ENCODE results near the gene PCSK5. TPM values are rescaled to one million over a fixed set of nuclear protein-coding genes. Genes with fewer than 3 reads are reported as not detected.

The PCSK5 gene
- total and polyA plus RNA-seq, 2 of the 8 experiments (the other 6 are each of a cell fraction or from before 2014, with no cell fraction given), result 5.5 to 10.7 TPM

- no peak for FAIRE-seq
Observed at GRCh38 chr9:75914002-75914401, 23.5 kb downstream of the PCSK5 start.

More at GRCh38 chr9:75914002-75914401, 23.5 kb downstream of the PCSK5 start:
- Histone ChIP-seq H3K23me2 (ENCODE audit: low read depth, low read length) (no peaks in the 10 kb centered on the region), H3K79me1 (ENCODE audit: low read depth, low read length) (no peaks in the 10 kb centered on the region; the same call in 1 of the 2 replicates), H3K4me1 (replicated peaks in 1 of 4; ENCODE audit: control insufficient read depth in 3 of 4, insufficient read depth in 4 of 4, low read length in 3 of 4) (peaks cover 0 to 4% (median 2%) of the 10 kb centered on the region in 4 experiments; a peak in 1 of 7 replicates), H4K91ac (replicated peaks; ENCODE audit: insufficient read length, low read length) (no peak overlapping the region), H4K5ac (ENCODE audit: insufficient read length, low read depth, low read length) (no peak overlapping the region), H3K18ac (ENCODE audit: extremely low read depth, low read length) (no peak overlapping the region), H2AFZ (ENCODE audit: low read length) (no peak overlapping the region), H2BK20ac (ENCODE audit: low read length) (no peak overlapping the region), H3K79me2 (ENCODE audit: control insufficient read depth in 1 of 2, insufficient read depth in 2 of 2, low read length in 2 of 2) (peaks cover 0 to 70% of the 10 kb centered on the region in 2 experiments), H3K9ac (replicated peaks in 1 of 4; ENCODE audit: extremely low read depth in 1 of 4, low read depth in 3 of 4, low read length in 3 of 4) (no peak overlapping the region), H4K20me1 (replicated peaks in 1 of 2; ENCODE audit: control insufficient read depth in 1 of 2, insufficient read depth in 2 of 2, low read length in 2 of 2) (peaks cover 0 to 2% of the 10 kb centered on the region in 2 experiments), H4K8ac (ENCODE audit: extremely low read depth, insufficient read depth, low read length) (no peak overlapping the region), H2BK120ac (replicated peaks; ENCODE audit: low read depth, low read length) (no peak overlapping the region), H3K36me3 (ENCODE audit: control insufficient read depth in 2 of 4, insufficient read depth in 4 of 4, low read length in 3 of 4) (no peaks in the 10 kb centered on the region), H3K23ac (ENCODE audit: insufficient read length) (no peak overlapping the region), H2BK5ac (ENCODE audit: low read depth, low read length) (no peak overlapping the region), H3K14ac (ENCODE audit: insufficient read length) (no peak overlapping the region), H3K27ac (ENCODE audit: low read depth, low read length) (no peak overlapping the region), H2BK15ac (ENCODE audit: low read length) (no peak overlapping the region), H3K4me3 (ENCODE audit: extremely low read depth in 1 of 4, insufficient read depth in 2 of 4, low read depth in 3 of 4, low read length in 4 of 4) (no peak overlapping the region), H3K9me3 (ENCODE audit: insufficient read depth in 2 of 2, low read depth in 1 of 2, low read length in 1 of 2) (no peaks in the 10 kb centered on the region), H3K4ac (replicated peaks; ENCODE audit: insufficient read length, low read depth, low read length) (no peak overlapping the region), H3K4me2 (ENCODE audit: insufficient read depth in 1 of 2, low read depth in 2 of 2, low read length in 2 of 2) (no peak overlapping the region), H2BK12ac (ENCODE audit: low read depth, low read length) (no peak overlapping the region), H3K27me3 (replicated peaks in 1 of 4; ENCODE audit: control insufficient read depth in 3 of 4, extremely low read depth in 1 of 4, insufficient read depth in 3 of 4, low read length in 3 of 4) (no peaks in the 10 kb centered on the region), H3K56ac (replicated peaks; ENCODE audit: insufficient read length, low read depth, low read length) (no peak overlapping the region), H2AK5ac (ENCODE audit: low read depth, low read length) (no peak overlapping the region)
- ChIA-PET POLR2A (ENCODE audit: partially characterized antibody) (no interaction called here), CTCF (ENCODE audit: partially characterized antibody) (no interaction called here)
- no peak for TF ChIP-seq HDAC2 (IDR thresholded peaks at IDR 0.05; ENCODE audit: borderline replicate concordance in 1 of 2, low read depth in 2 of 2, low read length in 2 of 2)
- no peak for TF ChIP-seq RBBP5 (IDR thresholded peaks at IDR 0.05; ENCODE audit: borderline replicate concordance, low read depth, low read length)
- TF ChIP-seq ATF3 (IDR thresholded peaks at IDR 0.05; ENCODE audit: insufficient read depth, low read depth, low read length), result no peak
- no peak for TF ChIP-seq CBX5 (IDR thresholded peaks at IDR 0.05; ENCODE audit: low read depth, low read length)
- TF ChIP-seq KDM4A (IDR thresholded peaks at IDR 0.05; ENCODE audit: low read depth, low read length, severe bottlenecking), result no peak
- no peak for TF ChIP-seq RFX5 (IDR thresholded peaks at IDR 0.05; ENCODE audit: borderline replicate concordance, low read depth, low read length)
- no peak for TF ChIP-seq POLR2AphosphoS5 (IDR thresholded peaks at IDR 0.05; ENCODE audit: low read depth, low read length)
- TF ChIP-seq CREB1 (IDR thresholded peaks at IDR 0.05), result no peak
- WGBS, 2 experiments (ENCODE audit: extremely low coverage in 1 of 2, insufficient coverage in 1 of 2, insufficient read length in 1 of 2, insufficient replicate concordance in 2 of 2, low coverage in 1 of 2, low lambda C conversion rate in 2 of 2, missing lambda C conversion rate in 1 of 2), result 94% methylated on average over 4 of the region's 4 CpGs; no CpG with 5 or more reads in 1 of the 2 experiments
- no peak for DNase-seq (ENCODE audit: low read depth in 1 of 2, low spot score in 2 of 2)
